Lower lobe of right lung (tissue), 2 donors: ENCODE data around the gene WDR62. TPM values are rescaled to one million over a fixed set of nuclear protein-coding genes. Genes with fewer than 3 reads are reported as not detected.

Source experiments
- ATAC-seq, 2 donors: fragments of 200-7000 bp; cut with Tn5 transposase; one replicate each; pipeline ENCODE4 v1.9.1; 2020 to 2022; ENCODE audit warnings: mild to moderate bottlenecking in 2 of 2, moderate library complexity in 2 of 2
- DNase-seq: peaks from one replicate; pipeline ENCODE4 v3.0.0-alpha.2; 2020
- H3K27ac ChIP-seq: fragments of 200-600 bp; one replicate; pipeline ENCODE4 v1.8.0; 2022
- H3K27me3 ChIP-seq: fragments of 200-600 bp; one replicate; pipeline ENCODE4 v1.8.0; 2022; ENCODE audit warnings: low read depth
- H3K36me3 ChIP-seq: fragments of 200-600 bp; one replicate; pipeline ENCODE4 v1.8.0; 2022; ENCODE audit warnings: mild to moderate bottlenecking
- H3K4me1 ChIP-seq: fragments of 200-600 bp; one replicate; pipeline ENCODE4 v1.8.0; 2022
- H3K4me3 ChIP-seq: fragments of 200-600 bp; one replicate; pipeline ENCODE4 v1.8.0; 2022; ENCODE audit warnings: mild to moderate bottlenecking
- H3K9me3 ChIP-seq: fragments of 200-600 bp; one replicate; pipeline ENCODE4 v1.8.0; 2022
- intact Hi-C: fragments of 100-400 bp; cut with DNase I; formaldehyde crosslinking; loops from one replicate; pipeline ENCODE4 v1.11.0; 2022
- long read RNA-seq: library from polyadenylated mRNA; unstranded; transcript quantifications from one replicate; pipeline ENCODE4 v2.0.0, GENCODE V29; 2021
- total RNA-seq: library from RNA; stranded (reverse); fragmentation: NEBNext Ultra II Directional; extraction: Animal tissue kit (Norgen Biotek cat#: 25700); gene quantifications from one replicate; pipeline ENCODE4 v1.2.1, GENCODE V29; 2021
- TF ChIP-seq, protein P1 (sequence below): fragments of 200-600 bp; IDR thresholded peaks from one replicate; pipeline ENCODE4 v1.8.0; 2022; ENCODE audit warnings: antibody characterized with exemption, mild to moderate bottlenecking
- donor health status: DM: no; HTN: yes; CAD: no; lungs with severe emphysema.

Gene WDR62
- total RNA-seq = 1.3 TPM
- long read RNA-seq, partial matches to known transcripts = 1 of 3 reads
- long read RNA-seq, other reads (novel, unspliced or antisense) = 1 of 3 reads

DNA sequence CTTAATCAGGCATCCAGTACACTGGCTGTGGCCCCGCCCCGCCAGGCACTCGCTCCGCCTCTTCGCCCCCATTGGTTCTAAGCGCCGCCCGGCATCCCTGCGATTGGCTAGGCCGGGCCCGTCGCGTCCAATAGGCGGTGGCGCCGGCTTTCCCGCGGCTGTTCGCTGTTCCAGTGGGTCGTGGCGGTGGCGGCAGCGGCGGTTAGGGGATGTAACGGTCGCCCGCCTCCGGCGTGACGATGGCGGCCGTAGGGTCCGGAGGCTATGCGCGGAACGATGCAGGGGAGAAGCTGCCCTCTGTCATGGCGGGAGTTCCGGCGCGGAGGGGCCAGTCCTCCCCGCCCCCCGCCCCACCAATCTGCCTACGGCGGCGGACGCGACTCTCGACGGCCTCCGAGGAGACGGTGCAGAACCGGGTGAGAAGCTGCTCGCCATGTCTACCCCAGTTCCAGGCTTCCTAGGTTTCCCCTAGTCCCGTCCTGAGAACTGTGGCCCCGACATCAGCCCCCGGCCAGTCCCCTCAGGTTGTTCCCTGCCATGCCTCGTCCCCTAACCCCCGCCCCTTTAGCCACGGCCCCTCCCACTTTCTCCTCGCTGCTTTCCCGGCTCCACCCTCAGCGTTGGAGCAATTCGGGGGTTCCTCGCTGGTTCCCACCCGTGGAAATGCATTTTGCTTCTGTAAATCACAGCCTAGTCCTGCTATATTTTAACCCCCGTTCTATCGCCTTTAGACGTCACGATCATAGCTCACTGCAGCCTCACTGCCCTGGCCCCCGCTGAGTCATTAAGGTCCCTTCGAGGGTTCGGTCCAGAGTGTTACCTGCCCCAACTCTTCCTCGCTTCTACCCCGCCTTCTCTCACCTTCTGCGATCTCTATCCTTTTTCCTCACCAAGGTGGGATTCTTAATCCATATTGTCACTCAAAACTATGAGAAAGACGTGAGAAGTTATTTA is at the start of gene WDR62:
Gene WDR62, plus strand, starts transcription at position 165 of the 954 bp plus-strand sequence. Its CDS starts 75 bp downstream, at position 240.
- Histone ChIP-seq H3K27me3 (no peaks in the 10 kb centered on the region), H3K27ac (peak within 1 kb of the TSS; percentile 94), H3K4me3 (peak within 1 kb of the TSS; percentile 70), H3K36me3 (no peaks in the 10 kb centered on the region), H3K9me3 (no peaks in the 10 kb centered on the region), H3K4me1 (peaks cover 20% of the 10 kb centered on the region)
- ATAC-seq (peak; percentile 93 to 94), DNase-seq (peak; percentile 95)
- TF ChIP-seq, protein P1, sequence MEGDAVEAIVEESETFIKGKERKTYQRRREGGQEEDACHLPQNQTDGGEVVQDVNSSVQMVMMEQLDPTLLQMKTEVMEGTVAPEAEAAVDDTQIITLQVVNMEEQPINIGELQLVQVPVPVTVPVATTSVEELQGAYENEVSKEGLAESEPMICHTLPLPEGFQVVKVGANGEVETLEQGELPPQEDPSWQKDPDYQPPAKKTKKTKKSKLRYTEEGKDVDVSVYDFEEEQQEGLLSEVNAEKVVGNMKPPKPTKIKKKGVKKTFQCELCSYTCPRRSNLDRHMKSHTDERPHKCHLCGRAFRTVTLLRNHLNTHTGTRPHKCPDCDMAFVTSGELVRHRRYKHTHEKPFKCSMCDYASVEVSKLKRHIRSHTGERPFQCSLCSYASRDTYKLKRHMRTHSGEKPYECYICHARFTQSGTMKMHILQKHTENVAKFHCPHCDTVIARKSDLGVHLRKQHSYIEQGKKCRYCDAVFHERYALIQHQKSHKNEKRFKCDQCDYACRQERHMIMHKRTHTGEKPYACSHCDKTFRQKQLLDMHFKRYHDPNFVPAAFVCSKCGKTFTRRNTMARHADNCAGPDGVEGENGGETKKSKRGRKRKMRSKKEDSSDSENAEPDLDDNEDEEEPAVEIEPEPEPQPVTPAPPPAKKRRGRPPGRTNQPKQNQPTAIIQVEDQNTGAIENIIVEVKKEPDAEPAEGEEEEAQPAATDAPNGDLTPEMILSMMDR = no peak
- intact Hi-C loops = no loop called here

DNA sequence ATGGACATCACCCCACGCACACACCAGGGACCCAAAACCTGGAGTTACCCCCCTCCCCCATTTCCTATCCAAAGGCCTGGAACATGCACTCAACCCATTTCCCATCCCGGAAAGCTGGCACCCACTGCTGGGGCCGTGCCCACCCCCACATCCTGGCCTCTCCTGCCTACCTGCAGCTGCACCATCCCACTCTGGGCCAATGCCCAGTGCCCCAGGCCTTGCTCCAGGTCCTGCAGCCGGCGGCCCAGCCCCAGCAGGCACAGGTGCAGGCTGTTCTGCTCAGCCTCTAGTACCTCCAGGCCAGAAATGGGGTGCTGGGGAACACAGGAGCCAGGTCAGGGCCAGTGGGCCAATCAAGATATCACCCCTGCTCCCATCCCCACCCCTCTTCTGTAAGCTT is 47.7 kb upstream of the WDR62 start:
- DNase-seq = no peak
- no peak overlapping the region for H3K27ac ChIP-seq
- no peak overlapping the region for H3K4me3 ChIP-seq
- H3K36me3 ChIP-seq = peaks cover 16% of the 10 kb centered on the region
- no peaks in the 10 kb centered on the region for H3K9me3 ChIP-seq
- TF ChIP-seq, protein P1 = no peak
- ATAC-seq = no peak
- no peaks in the 10 kb centered on the region for H3K27me3 ChIP-seq
- intact Hi-C loops = no loop called here
- H3K4me1 ChIP-seq = peaks cover 10% of the 10 kb centered on the region

DNA sequence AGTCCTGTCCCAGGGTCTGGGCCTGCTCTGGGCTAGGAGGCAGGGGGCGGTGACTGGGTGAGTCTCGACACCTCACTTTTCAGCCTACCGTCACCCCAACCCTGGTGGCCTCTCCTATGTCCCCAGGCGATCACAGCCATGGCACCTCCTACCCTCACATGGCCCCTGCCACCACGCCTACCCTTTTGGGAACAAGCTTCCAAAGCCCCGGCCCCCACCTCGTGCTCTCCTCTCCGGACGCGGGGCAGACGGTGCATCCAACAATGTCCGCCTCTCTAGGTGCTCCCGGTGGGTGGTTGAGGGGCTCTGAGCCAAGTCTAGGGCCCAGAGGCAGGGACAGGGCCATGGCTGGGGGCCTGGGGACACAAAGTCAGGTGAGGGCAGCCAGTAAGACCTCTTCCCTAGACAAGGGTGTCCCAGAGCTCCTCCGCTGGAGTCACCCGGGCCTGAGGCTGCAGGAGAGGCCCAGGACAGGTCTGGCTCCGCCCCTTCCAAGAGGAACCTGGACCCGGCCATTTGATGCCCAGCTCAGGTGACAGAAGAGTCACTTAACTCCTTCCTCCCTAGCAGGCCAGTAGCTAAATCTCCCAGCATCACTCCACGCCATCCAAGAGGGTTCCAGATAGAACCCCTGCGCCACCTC is 46.2 kb upstream of the WDR62 start, which contains the start of gene SYNE4:
Gene SYNE4, minus strand, starts transcription at position 478 of the 643 bp plus-strand sequence. Its CDS starts 132 bp downstream, at position 346.
- ATAC-seq (peak; percentile 91 to 95), DNase-seq (peak; percentile 82)
- Histone ChIP-seq H3K27me3 (no peaks in the 10 kb centered on the region), H3K27ac (peak within 1 kb of the TSS; percentile 65), H3K36me3 (peaks cover 11% of the 10 kb centered on the region), H3K4me1 (peaks cover 16% of the 10 kb centered on the region), H3K4me3 (peak within 1 kb of the TSS; percentile 55), H3K9me3 (no peaks in the 10 kb centered on the region)
- TF ChIP-seq, protein P1 = no peak
- intact Hi-C loops = no loop called here

DNA sequence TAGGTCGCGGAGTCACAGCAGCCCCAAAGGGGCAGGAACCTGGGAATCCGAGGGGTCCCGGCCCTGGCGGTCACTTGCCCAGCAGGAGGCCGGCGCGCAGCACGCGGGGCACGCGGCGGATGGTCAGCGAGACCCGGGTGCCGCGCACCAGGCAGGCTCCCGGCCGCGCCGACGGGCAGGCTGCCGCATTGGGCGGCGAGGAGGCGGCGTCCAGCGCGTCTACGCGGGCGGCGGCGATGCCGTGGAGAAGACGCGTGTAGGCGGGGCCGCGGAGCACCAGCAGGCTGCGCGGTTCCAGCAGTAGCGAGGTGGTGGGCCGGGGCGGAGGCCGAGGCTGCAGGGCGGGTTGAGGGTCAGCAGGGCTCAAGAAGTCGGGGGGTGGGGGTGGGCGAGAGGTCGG is 45.5 kb upstream of the WDR62 start:
- Histone ChIP-seq H3K4me1 (peaks cover 18% of the 10 kb centered on the region), H3K36me3 (peaks cover 3% of the 10 kb centered on the region), H3K27me3 (no peaks in the 10 kb centered on the region), H3K27ac (peak overlapping the region; percentile 65), H3K9me3 (no peaks in the 10 kb centered on the region), H3K4me3 (peak overlapping the region; percentile 55)
- DNase-seq = peak; percentile 82
- peak; percentile 72 to 79 for ATAC-seq
- intact Hi-C loops = no loop called here
- TF ChIP-seq, protein P1 = peak; percentile 8

DNA sequence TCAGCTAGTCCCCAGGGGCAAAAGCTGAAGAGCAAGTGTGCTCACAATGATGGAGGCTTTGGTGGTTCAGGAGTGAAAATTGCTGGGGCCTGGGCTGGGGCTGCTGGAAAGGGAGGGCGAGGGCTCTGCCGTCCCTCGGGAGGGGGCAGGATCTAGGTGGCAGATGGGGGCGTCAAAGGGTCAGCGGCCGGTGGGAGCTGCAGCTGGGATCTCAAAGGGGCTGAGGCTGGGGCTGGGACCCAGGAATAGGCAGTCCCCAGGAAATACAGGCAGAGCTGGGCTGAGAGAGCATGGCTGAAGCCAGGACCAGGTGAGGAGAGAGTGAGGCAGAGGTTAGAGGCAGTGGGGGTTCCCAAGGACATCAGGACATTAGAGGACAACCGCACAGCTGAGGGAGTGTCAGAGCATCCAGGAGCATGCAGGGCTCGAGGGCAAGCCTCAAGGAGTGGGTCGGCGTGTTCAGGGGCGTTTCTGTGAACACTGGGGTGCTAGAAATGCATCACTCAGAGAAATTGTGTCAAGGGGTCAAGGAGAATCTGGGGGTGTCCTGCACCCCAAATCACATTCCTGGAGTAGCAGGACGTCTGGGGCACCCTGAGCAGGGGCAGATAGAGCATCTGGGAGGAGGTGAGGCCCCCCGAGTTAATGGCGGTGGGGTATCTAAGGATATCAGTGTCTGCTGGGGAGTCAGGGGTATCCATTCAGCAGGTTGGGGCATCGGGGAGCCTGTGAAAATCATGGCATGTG is 44.9 kb upstream of the WDR62 start:
- DNase-seq (no peak), ATAC-seq (no peak)
- peak overlapping the region; percentile 65 for H3K27ac ChIP-seq
- TF ChIP-seq, protein P1 = no peak
- peaks cover 22% of the 10 kb centered on the region for H3K4me1 ChIP-seq
- intact Hi-C loops = no loop called here
- H3K9me3 ChIP-seq = no peaks in the 10 kb centered on the region
- peak overlapping the region; percentile 55 for H3K4me3 ChIP-seq
- H3K36me3 ChIP-seq = no peaks in the 10 kb centered on the region
- no peaks in the 10 kb centered on the region for H3K27me3 ChIP-seq
